Measurements from ENCODE around the gene CD44. TPM values are rescaled to one million over a fixed set of nuclear protein-coding genes. Genes with fewer than 3 reads are reported as not detected.

Gene CD44
- total RNA-seq, 1 experiment from 2014 or later: 61.4 TPM

DNA sequence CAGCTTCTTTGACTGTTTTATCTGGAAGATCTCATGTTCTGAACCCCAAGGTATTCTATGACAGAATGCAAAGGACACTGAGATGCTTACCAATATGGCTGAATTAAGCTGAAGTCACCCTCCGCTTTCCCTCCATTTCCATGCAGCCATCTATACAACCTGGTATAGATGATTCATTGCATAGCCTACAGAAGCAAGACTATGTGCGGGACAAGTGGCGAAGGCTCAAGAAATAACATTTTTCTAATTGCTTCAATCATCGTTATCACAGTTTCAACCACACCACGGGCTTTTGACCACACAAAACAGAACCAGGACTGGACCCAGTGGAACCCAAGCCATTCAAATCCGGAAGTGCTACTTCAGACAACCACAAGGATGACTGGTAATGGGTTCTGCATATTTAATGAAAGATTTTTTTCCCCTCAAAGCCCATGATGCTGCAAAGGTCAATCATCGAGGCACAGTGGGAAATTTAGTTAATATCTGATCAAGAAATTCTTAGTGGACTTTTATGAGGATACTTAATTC, 61.9 kb downstream of the CD44 start:
- Histone ChIP-seq H3K27me3 (replicated peaks; ENCODE audit: control insufficient read depth, insufficient read depth, low read length) (no peaks in the 10 kb centered on the region), H3K36me3 (ENCODE audit: control insufficient read depth, insufficient read depth, low read length) (no peaks in the 10 kb centered on the region), H3K4me3 (ENCODE audit: low read depth, low read length) (no peak overlapping the region), H3K4me1 (no peaks in the 10 kb centered on the region; the same call in 1 of the 2 replicates), H3K9me3 (no peaks in the 10 kb centered on the region)
- Mint-ChIP-seq H3K4me1 (ENCODE audit: low read depth, unreplicated experiment) (peaks cover 9% of the 10 kb centered on the region), H3K27ac (ENCODE audit: unreplicated experiment) (no peak overlapping the region), H3K36me3 (ENCODE audit: insufficient read depth, unreplicated experiment) (no peaks in the 10 kb centered on the region), H3K4me3 (ENCODE audit: unreplicated experiment) (no peak overlapping the region), H3K9me3 (ENCODE audit: unreplicated experiment) (no peaks in the 10 kb centered on the region), H3K27me3 (ENCODE audit: insufficient read depth, unreplicated experiment) (no peaks in the 10 kb centered on the region)
- intact Hi-C loops (cut with micrococcal nuclease; ENCODE audit: unreplicated experiment): no loop called here
- no TSS peak for BruUV-seq (replicated peaks)
- ChIA-PET POLR2A (no interaction called here), CTCF (no interaction called here)
- no peak for DNase-seq
- TF ChIP-seq, protein P1, sequence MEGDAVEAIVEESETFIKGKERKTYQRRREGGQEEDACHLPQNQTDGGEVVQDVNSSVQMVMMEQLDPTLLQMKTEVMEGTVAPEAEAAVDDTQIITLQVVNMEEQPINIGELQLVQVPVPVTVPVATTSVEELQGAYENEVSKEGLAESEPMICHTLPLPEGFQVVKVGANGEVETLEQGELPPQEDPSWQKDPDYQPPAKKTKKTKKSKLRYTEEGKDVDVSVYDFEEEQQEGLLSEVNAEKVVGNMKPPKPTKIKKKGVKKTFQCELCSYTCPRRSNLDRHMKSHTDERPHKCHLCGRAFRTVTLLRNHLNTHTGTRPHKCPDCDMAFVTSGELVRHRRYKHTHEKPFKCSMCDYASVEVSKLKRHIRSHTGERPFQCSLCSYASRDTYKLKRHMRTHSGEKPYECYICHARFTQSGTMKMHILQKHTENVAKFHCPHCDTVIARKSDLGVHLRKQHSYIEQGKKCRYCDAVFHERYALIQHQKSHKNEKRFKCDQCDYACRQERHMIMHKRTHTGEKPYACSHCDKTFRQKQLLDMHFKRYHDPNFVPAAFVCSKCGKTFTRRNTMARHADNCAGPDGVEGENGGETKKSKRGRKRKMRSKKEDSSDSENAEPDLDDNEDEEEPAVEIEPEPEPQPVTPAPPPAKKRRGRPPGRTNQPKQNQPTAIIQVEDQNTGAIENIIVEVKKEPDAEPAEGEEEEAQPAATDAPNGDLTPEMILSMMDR (IDR thresholded peaks at IDR 0.05; ENCODE audit: insufficient read depth in 1 of 2, low read depth in 1 of 2, low read length in 1 of 2, severe bottlenecking in 1 of 2, unreplicated experiment in 1 of 2): no peak

DNA sequence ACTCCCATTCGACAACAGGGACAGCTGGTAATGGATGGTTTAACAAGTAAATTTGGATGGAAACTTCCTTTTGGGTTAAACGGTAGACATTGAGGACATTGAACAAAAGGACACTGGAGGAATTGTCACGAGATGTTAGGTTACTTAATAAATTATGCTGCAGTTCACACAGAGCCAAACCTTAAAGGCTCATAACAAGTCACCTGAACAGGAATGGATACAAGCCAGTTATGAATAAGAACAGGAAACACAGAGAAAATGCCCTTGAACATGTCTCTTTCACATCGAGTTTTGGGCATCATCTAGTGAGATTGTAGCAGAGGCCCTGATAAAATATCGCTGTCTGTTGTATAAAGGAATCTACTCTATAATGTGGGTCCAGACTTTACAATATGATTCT, 65.6 kb downstream of the CD44 start:
- Histone ChIP-seq H3K27me3 (replicated peaks; ENCODE audit: control insufficient read depth, insufficient read depth, low read length) (no peaks in the 10 kb centered on the region), H3K4me3 (ENCODE audit: low read depth, low read length) (no peak overlapping the region), H3K9me3 (no peaks in the 10 kb centered on the region), H3K4me1 (no peaks in the 10 kb centered on the region; the same call in 1 of the 2 replicates), H3K36me3 (ENCODE audit: control insufficient read depth, insufficient read depth, low read length) (no peaks in the 10 kb centered on the region)
- TF ChIP-seq, protein P1 (IDR thresholded peaks at IDR 0.05; ENCODE audit: insufficient read depth in 1 of 2, low read depth in 1 of 2, low read length in 1 of 2, severe bottlenecking in 1 of 2, unreplicated experiment in 1 of 2): no peak
- no peak overlapping the region for H3K4me3 Mint-ChIP-seq (ENCODE audit: unreplicated experiment)
- BruUV-seq (replicated peaks): no TSS peak
- ChIA-PET POLR2A (no interaction called here), CTCF (no interaction called here)
- H3K27ac Mint-ChIP-seq (ENCODE audit: unreplicated experiment): no peak overlapping the region
- no peaks in the 10 kb centered on the region for H3K9me3 Mint-ChIP-seq (ENCODE audit: unreplicated experiment)
- H3K4me1 Mint-ChIP-seq (ENCODE audit: low read depth, unreplicated experiment): peaks cover 9% of the 10 kb centered on the region
- H3K27me3 Mint-ChIP-seq (ENCODE audit: insufficient read depth, unreplicated experiment): no peaks in the 10 kb centered on the region
- DNase-seq: no peak
- intact Hi-C loops (cut with micrococcal nuclease; ENCODE audit: unreplicated experiment): no loop called here
- H3K36me3 Mint-ChIP-seq (ENCODE audit: insufficient read depth, unreplicated experiment): no peaks in the 10 kb centered on the region

DNA sequence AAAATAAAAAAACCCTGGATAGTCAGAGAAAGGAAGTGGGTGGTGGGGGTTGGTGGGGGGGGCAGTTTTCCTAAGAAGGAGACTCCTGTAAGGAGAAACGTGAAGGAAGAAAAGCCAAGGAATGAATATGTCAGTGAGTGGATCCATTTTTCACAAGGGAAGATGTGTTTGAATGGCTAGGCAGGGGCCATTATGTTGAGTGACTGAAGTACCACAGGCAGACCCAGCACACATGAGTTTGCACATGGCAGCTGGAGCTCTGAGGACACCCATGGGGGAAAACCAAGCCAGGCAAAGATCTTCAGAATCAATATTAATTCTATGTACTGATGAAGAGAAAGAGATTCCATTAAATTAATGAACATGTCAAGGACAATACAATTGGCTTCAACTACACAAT, 67.6 kb downstream of the CD44 start:
- POLR2A ChIA-PET: no interaction called here
- Histone ChIP-seq H3K9me3 (peaks cover 3% of the 10 kb centered on the region; the same call in 1 of the 2 replicates), H3K4me3 (ENCODE audit: low read depth, low read length) (no peak overlapping the region), H3K36me3 (ENCODE audit: control insufficient read depth, insufficient read depth, low read length) (no peaks in the 10 kb centered on the region), H3K4me1 (no peaks in the 10 kb centered on the region; the same call in 1 of the 2 replicates), H3K27me3 (replicated peaks; ENCODE audit: control insufficient read depth, insufficient read depth, low read length) (no peaks in the 10 kb centered on the region)
- CTCF ChIA-PET: no interaction called here
- Mint-ChIP-seq H3K27ac (ENCODE audit: unreplicated experiment) (no peak overlapping the region), H3K4me1 (ENCODE audit: low read depth, unreplicated experiment) (peaks cover 9% of the 10 kb centered on the region), H3K36me3 (ENCODE audit: insufficient read depth, unreplicated experiment) (no peaks in the 10 kb centered on the region), H3K9me3 (ENCODE audit: unreplicated experiment) (no peaks in the 10 kb centered on the region), H3K27me3 (ENCODE audit: insufficient read depth, unreplicated experiment) (no peaks in the 10 kb centered on the region), H3K4me3 (ENCODE audit: unreplicated experiment) (no peak overlapping the region)
- BruUV-seq (replicated peaks): no TSS peak
- TF ChIP-seq, protein P1 (IDR thresholded peaks at IDR 0.05; ENCODE audit: insufficient read depth in 1 of 2, low read depth in 1 of 2, low read length in 1 of 2, severe bottlenecking in 1 of 2, unreplicated experiment in 1 of 2): no peak
- no peak for DNase-seq
- intact Hi-C loops (cut with micrococcal nuclease; ENCODE audit: unreplicated experiment): no loop called here

All from Caco-2 (cell line).